Measurements from ENCODE around the gene MEST.

GRCh38 chr7:130478991-130479390 is 12.9 kb upstream of the MEST start:
- TF ChIP-seq CTCF (optimal IDR thresholded peaks at IDR 0.05 in 1 of 3, IDR thresholded peaks at IDR 0.05 in 1 of 3, conservative IDR thresholded peaks at IDR 0.05 in 1 of 3; ENCODE audit: extremely low read depth in 1 of 3, insufficient read depth in 2 of 3, low read length in 3 of 3), result no peak
- TF ChIP-seq EZH2 (IDR thresholded peaks at IDR 0.05; ENCODE audit: low read length), result no peak
